OCI-LY7 (cell line): ENCODE measurements around the gene NAP1L4. TPM values are rescaled to one million over a fixed set of nuclear protein-coding genes. Genes with fewer than 3 reads are reported as not detected.
A peak's percentile ranks its signal among the peaks of the same experiment; 100 is the strongest.

Source experiments
- BruUV-seq: library from RNA; stranded (reverse); fragments of 400-500 nt; replicated peaks from 2 replicates; lab custom pipeline; 2021; lab: Mats Ljungman, UMichigan
- CTCF ChIA-PET: fragments of 300-600 bp; sonication (Branson Sonifier 250); formaldehyde crosslinking; loops from one replicate; lab custom pipeline; 2022; ENCODE audit warnings: antibody characterized with exemption; ENCODE audit not compliant: unreplicated experiment; lab: Charles Lee
- POLR2A ChIA-PET: fragments of 300-600 bp; sonication (Branson Sonifier 250); formaldehyde crosslinking; loops from one replicate; lab custom pipeline; 2022; ENCODE audit warnings: antibody characterized with exemption; lab: Charles Lee
- DNase-seq: peaks from one replicate; pipeline ENCODE4 v3.0.0-alpha.2; 2015; ENCODE audit warnings: low spot score
- H2AFZ ChIP-seq: fragments of 200-600 bp; sonication (generic), shearing (Covaris generic); 2 replicates; pipeline ENCODE4 v1.6.1; 2014; ENCODE audit warnings: mild to moderate bottlenecking, antibody characterized with exemption, low read length, moderate library complexity
- H3K27ac ChIP-seq: fragments of 200-600 bp; sonication (generic); 2 replicates; pipeline ENCODE4 v1.5.1; 2014; ENCODE audit warnings: mixed run types, low read depth, mild to moderate bottlenecking, moderate library complexity, low read length, inconsistent platforms; ENCODE audit not compliant: poor library complexity, severe bottlenecking
- H3K36me3 ChIP-seq: fragments of 200-600 bp; sonication (generic); 2 replicates; pipeline ENCODE4 v1.6.1; 2014; ENCODE audit warnings: mild to moderate bottlenecking, antibody characterized with exemption, low read length, moderate library complexity, mixed read lengths; ENCODE audit not compliant: insufficient read depth
- H3K4me1 ChIP-seq: fragments of 200-600 bp; sonication (generic); 2 replicates; pipeline ENCODE4 v1.5.1; 2014; ENCODE audit warnings: mild to moderate bottlenecking, low read length; ENCODE audit not compliant: insufficient read depth, poor library complexity, severe bottlenecking
- H3K4me2 ChIP-seq: fragments of 200-600 bp; sonication (generic); 2 replicates; pipeline ENCODE4 v1.6.1; 2014; ENCODE audit warnings: mild to moderate bottlenecking, low read length
- H3K4me3 ChIP-seq: fragments of 200-600 bp; sonication (generic); 2 replicates; pipeline ENCODE4 v1.5.1; 2014; ENCODE audit warnings: mild to moderate bottlenecking, low read depth, low read length; ENCODE audit not compliant: poor library complexity, severe bottlenecking
- H3K79me2 ChIP-seq: fragments of 200-600 bp; sonication (generic); 2 replicates; pipeline ENCODE4 v1.6.1; 2016; ENCODE audit warnings: low read depth, mild to moderate bottlenecking, low read length, moderate library complexity, mixed read lengths; ENCODE audit not compliant: insufficient read depth
- H3K9me2 ChIP-seq: fragments of 200-600 bp; sonication (generic); 2 replicates; pipeline ENCODE4 v1.6.1; 2016; ENCODE audit warnings: mild to moderate bottlenecking, low read length, mixed read lengths; ENCODE audit not compliant: insufficient read depth
- H3K9me3 ChIP-seq: fragments of 200-600 bp; sonication (generic); 2 replicates; pipeline ENCODE4 v1.6.1; 2014; ENCODE audit warnings: mild to moderate bottlenecking, mixed run types, low read length, mixed read lengths
- H4K20me1 ChIP-seq: fragments of 200-600 bp; sonication (generic); 2 replicates; pipeline ENCODE4 v1.6.1; 2014; ENCODE audit warnings: mild to moderate bottlenecking, antibody characterized with exemption, low read length, moderate library complexity, mixed read lengths; ENCODE audit not compliant: insufficient read depth
- CTCF ChIP-seq: fragments of 200-600 bp; sonication (generic); conservative IDR thresholded peaks from 2 replicates; pipeline ENCODE4 v1.5.1; 2014; ENCODE audit warnings: mild to moderate bottlenecking, antibody characterized with exemption, low read length, moderate library complexity, mixed read lengths
- EZH2phosphoT487 ChIP-seq: fragments of 200-600 bp; sonication (generic); IDR thresholded peaks from 2 replicates; pipeline ENCODE4 v1.6.1; 2018; ENCODE audit warnings: low read depth, borderline replicate concordance, mild to moderate bottlenecking, mixed run types, antibody characterized with exemption, low read length, moderate library complexity, mixed read lengths
- intact Hi-C: fragments of 100-400 bp; cut with micrococcal nuclease; formaldehyde crosslinking; loops from one replicate; pipeline ENCODE4 v1.10.0; 2022; ENCODE audit not compliant: unreplicated experiment
- total RNA-seq, 2 experiments: library from RNA; depleted of rRNA in 1 of 2; stranded (reverse); fragments of >200 nt in 1 of 2; shearing (Covaris generic) in 1 of 2; gene quantifications; 2 replicates each; pipeline ENCODE4 v1.2.3, GENCODE V29; 2014 to 2022

The NAP1L4 gene
- total RNA-seq, 2 experiments from 2014 or later: 152 to 183 TPM

GRCh38 chr11:3021125-3021524 is 29.0 kb upstream of the NAP1L4 start:
- intact Hi-C loops: no loop called here
- Histone ChIP-seq H3K9me3 (no peaks in the 10 kb centered on the region), H3K4me3 (no peak overlapping the region), H3K9me2 (no peaks in the 10 kb centered on the region), H3K4me1 (peaks cover 11% of the 10 kb centered on the region), H3K36me3 (peaks cover 69% of the 10 kb centered on the region), H2AFZ (no peak overlapping the region), H3K4me2 (no peak overlapping the region), H4K20me1 (no peaks in the 10 kb centered on the region), H3K79me2 (no peaks in the 10 kb centered on the region), H3K27ac (no peak overlapping the region)
- DNase-seq: peak; percentile 54
- TF ChIP-seq EZH2phosphoT487 (no peak), CTCF (peak; percentile 75)
- ChIA-PET CTCF (interaction anchor here (0.5 kb wide), 1 partner anchor 46 kb away, joined by 3 read pairs; no protein-coding TSS in a partner anchor), POLR2A (no interaction called here)
- BruUV-seq: no TSS peak

GRCh38 chr11:3020011-3020410 is 27.9 kb upstream of the NAP1L4 start:
- no TSS peak for BruUV-seq
- TF ChIP-seq CTCF (no peak), EZH2phosphoT487 (no peak)
- no peak overlapping the region for H3K4me3 ChIP-seq
- H3K36me3 ChIP-seq: peaks cover 69% of the 10 kb centered on the region
- H3K9me2 ChIP-seq: no peaks in the 10 kb centered on the region
- H3K4me2 ChIP-seq: no peak overlapping the region
- peaks cover 11% of the 10 kb centered on the region for H3K4me1 ChIP-seq
- ChIA-PET CTCF (no interaction called here), POLR2A (no interaction called here)
- no peaks in the 10 kb centered on the region for H3K79me2 ChIP-seq
- DNase-seq: no peak
- no peaks in the 10 kb centered on the region for H4K20me1 ChIP-seq
- no peaks in the 10 kb centered on the region for H3K9me3 ChIP-seq
- no peak overlapping the region for H2AFZ ChIP-seq
- intact Hi-C loops: no loop called here
- no peak overlapping the region for H3K27ac ChIP-seq

- Histone ChIP-seq H3K36me3 (peaks cover 77% of the 10 kb centered on the region), H3K4me3 (no peak overlapping the region), H3K9me2 (no peaks in the 10 kb centered on the region), H3K79me2 (no peaks in the 10 kb centered on the region), H2AFZ (no peak overlapping the region), H3K27ac (no peak overlapping the region), H3K4me2 (no peak overlapping the region), H3K4me1 (peaks cover 11% of the 10 kb centered on the region), H4K20me1 (no peaks in the 10 kb centered on the region), H3K9me3 (no peaks in the 10 kb centered on the region)
- DNase-seq: no peak
- no TSS peak for BruUV-seq
- intact Hi-C loops: no loop called here
- ChIA-PET CTCF (no interaction called here), POLR2A (interaction anchor here (1.1 kb wide), 1 partner anchor 27 kb away, joined by 5 read pairs; the partner anchor contains the start of gene NAP1L4)
- TF ChIP-seq EZH2phosphoT487: no peak
- no peak for TF ChIP-seq CTCF
Measured at GRCh38 chr11:3018596-3018995, 26.5 kb upstream of the NAP1L4 start.
